ENCODE measurements around the gene VWA8.
"Not testable (repeated sequence)": the region's sequence is repeated elsewhere in the genome, so short reads cannot be mapped to it uniquely, and the experiment has no call there.

VWA8 gene

GRCh38 chr13:41650706-41651105 is 310.2 kb downstream of the VWA8 start:
- H3K4me3 ChIP-seq (ENCODE audit: low read length), result no peak overlapping the region
- no peak for TF ChIP-seq ZNF274 (IDR thresholded peaks at IDR 0.05; ENCODE audit: low read depth, low read length)

GRCh38 chr13:41649659-41650058 is 311.2 kb downstream of the VWA8 start:
- TF ChIP-seq ZNF274 (IDR thresholded peaks at IDR 0.05; ENCODE audit: low read depth, low read length), result no peak
- H3K4me3 ChIP-seq (ENCODE audit: low read length), result no peak overlapping the region

DNA sequence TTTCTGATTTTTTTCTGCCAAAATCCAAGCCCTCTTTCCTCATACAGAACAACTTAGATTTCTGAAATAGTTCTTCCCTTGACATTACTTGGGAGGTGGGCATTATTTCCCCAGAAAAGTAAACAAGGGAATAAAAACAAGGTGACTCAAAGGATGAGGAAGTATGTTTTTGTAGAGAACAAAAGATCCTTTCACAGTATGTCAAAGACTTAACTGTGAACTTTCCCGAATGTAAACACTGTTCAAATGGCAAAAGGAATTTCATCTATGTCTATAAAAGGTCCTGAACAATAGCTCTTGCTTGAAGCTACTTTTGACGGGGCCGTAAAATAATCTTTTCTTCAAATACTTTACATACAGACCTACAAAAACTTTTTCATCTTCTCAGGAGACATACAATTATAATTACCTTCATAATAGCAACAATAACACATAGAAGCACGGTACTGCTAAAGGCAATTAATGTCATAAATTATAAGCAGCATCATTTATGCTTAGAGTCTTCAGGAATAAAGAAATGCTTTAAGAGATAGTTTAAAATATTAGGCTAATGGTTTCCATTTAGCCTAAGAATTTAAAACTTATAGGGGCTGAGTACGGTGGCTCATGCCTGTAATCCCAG is 312.5 kb downstream of the VWA8 start:
- H3K4me3 ChIP-seq (ENCODE audit: low read length), result no peak overlapping the region
- TF ChIP-seq ZNF274 (IDR thresholded peaks at IDR 0.05; ENCODE audit: low read depth, low read length), result no peak

GRCh38 chr13:41647699-41648313 is 313.1 kb downstream of the VWA8 start:
- not testable (repeated sequence) for H3K4me3 ChIP-seq (ENCODE audit: low read length)

- H3K4me3 ChIP-seq (ENCODE audit: low read length), result no peak overlapping the region
- TF ChIP-seq ZNF274 (IDR thresholded peaks at IDR 0.05; ENCODE audit: low read depth, low read length), result no peak
These were observed 315.6 kb downstream of the VWA8 start for GRCh38 chr13:41645331-41645730.

- H3K4me3 ChIP-seq (ENCODE audit: low read length), result no peak overlapping the region
- TF ChIP-seq ZNF274 (IDR thresholded peaks at IDR 0.05; ENCODE audit: low read depth, low read length), result no peak
These were observed 316.2 kb downstream of the VWA8 start for GRCh38 chr13:41644742-41645141.

GRCh38 chr13:41643507-41643906 is 317.4 kb downstream of the VWA8 start:
- H3K4me3 ChIP-seq (ENCODE audit: low read length), result no peak overlapping the region
- TF ChIP-seq ZNF274 (IDR thresholded peaks at IDR 0.05; ENCODE audit: low read depth, low read length), result no peak

- TF ChIP-seq ZNF274 (IDR thresholded peaks at IDR 0.05; ENCODE audit: low read depth, low read length), result no peak
- H3K4me3 ChIP-seq (ENCODE audit: low read length), result no peak overlapping the region
These were observed 318.9 kb downstream of the VWA8 start for GRCh38 chr13:41641961-41642360.

DNA sequence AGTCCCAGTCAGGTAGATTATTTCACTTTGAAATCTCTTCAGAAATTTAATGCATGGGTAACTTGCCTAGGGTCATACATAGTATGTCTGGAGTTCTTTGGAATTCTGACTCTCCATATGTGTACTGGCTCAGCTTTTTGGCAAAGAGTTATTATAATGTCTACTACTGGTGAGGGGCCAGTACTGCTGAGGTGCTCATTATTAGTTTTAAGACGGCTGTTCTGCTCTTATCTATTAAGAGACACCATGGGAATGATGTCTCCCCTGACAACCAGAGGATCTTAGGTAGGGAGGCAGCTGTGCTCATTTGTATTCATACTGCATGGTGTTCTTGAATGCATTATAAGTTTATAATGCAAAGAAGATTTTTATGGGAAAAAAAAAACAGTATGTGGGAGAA is 319.5 kb downstream of the VWA8 start:
- H3K4me3 ChIP-seq (ENCODE audit: low read length), result no peak overlapping the region
- TF ChIP-seq ZNF274 (IDR thresholded peaks at IDR 0.05; ENCODE audit: low read depth, low read length), result no peak

DNA sequence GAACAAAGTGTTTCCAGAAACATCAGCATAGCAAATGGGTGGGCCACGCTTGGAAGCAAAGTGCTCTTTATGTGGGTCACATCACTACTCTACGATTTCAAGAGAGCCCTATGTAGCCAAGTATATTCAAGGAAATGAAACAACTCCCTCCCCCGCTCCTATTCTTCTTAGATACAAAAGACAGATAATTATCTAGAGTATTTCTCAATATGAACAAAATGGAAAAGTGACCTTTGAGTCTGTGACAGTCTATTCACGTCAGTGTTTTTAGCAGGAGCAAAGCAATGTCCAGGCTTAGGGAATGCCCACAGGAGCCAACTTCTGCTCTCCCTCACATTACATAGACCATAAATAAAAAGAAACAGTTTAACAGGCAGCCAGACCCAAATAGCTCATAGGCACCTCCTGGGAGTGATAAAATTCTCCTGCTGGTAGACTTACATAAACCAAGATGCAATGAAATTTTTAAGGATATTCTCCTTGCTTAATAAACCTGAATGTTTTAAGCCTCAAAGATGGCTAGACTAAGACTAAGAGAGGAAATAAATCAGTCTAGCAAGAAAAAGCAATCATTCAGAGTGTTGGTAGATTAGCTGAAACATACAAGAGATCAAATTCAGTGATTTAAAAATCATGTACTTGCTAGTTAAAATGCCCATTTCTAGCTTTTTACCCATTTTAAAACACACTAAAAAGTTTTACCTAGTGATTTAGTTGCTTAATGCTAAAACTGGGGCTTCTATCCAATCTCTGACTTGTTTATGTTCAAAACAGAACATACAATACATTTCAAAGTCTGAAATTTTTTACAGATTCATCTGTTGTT is 320.7 kb downstream of the VWA8 start:
- no peak overlapping the region for H3K4me3 ChIP-seq (ENCODE audit: low read length)
- TF ChIP-seq ZNF274 (IDR thresholded peaks at IDR 0.05; ENCODE audit: low read depth, low read length), result no peak

DNA sequence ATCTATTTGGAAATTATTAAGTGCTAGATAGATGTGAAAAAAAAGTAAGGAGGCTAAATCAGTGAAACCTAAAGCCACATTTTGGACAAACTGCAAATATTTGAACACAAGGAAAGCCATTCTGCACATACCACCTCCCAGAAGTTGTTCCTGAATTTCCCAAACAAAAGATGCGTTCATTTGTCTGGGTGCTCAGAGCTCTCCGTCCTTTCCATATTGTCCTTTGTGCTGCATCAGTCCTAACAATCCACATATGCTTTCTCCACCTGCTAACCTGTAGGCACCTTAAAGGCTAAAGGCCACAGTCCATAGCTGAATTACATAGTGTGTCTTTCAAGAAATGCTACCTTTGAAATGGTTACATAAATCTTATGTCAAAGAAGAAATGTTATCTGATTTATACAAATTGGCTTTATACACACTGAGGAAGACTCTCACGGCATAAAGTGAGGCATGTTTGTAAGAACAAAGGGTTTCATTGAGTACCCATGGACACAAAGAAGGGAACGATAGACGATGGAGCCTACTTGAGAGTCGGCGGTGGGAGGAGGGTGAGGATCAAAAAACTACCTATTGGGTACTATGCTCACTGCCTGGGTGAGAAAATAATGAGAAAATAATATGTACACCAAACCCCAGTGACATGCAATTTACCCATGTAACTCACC is 321.5 kb downstream of the VWA8 start:
- no peak for TF ChIP-seq ZNF274 (IDR thresholded peaks at IDR 0.05; ENCODE audit: low read depth, low read length)
- H3K4me3 ChIP-seq (ENCODE audit: low read length), result no peak overlapping the region

- H3K4me3 ChIP-seq (ENCODE audit: low read length), result no peak overlapping the region
- TF ChIP-seq ZNF274 (IDR thresholded peaks at IDR 0.05; ENCODE audit: low read depth, low read length), result no peak
These were observed 323.3 kb downstream of the VWA8 start for GRCh38 chr13:41637586-41637985.

GRCh38 chr13:41637032-41637431 is 323.9 kb downstream of the VWA8 start:
- H3K4me3 ChIP-seq (ENCODE audit: low read length), result not testable (repeated sequence)

DNA sequence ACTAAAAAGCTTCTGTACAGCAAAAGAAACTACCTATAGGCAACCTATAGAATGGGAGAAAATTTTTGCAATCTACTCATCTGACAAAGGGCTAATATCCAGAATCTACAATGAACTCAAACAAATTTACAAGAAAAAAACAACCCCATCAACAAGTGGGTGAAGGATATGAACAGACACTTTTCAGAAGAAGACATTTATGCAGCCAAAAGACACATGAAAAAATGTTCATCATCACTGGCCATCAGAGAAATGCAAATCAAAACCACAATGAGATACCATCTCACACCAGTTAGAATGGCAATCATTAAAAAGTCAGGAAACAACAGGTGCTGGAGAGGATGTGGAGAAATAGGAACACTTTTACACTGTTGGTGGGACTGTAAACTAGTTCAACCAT is 324.3 kb downstream of the VWA8 start:
- not testable (repeated sequence) for H3K4me3 ChIP-seq (ENCODE audit: low read length)

- no peak overlapping the region for H3K4me3 ChIP-seq (ENCODE audit: low read length)
- no peak for TF ChIP-seq ZNF274 (IDR thresholded peaks at IDR 0.05; ENCODE audit: low read depth, low read length)
These were observed 326.5 kb downstream of the VWA8 start for GRCh38 chr13:41634407-41634806.

Measured in GM08714 (cell line).